Colon (tissue), 2 donors: ENCODE measurements around the gene CD2AP.
"Not testable (repeated sequence)": the region's sequence is repeated elsewhere in the genome, so short reads cannot be mapped to it uniquely, and the experiment has no call there.

Experiments
- FAIRE-seq: peaks from 2 replicates; lab custom pipeline; 2012; peaks lifted over from hg19 to GRCh38; lab: Jason Lieb, UNC
- donor health status: control.
- donor health status: control.

The CD2AP gene

DNA sequence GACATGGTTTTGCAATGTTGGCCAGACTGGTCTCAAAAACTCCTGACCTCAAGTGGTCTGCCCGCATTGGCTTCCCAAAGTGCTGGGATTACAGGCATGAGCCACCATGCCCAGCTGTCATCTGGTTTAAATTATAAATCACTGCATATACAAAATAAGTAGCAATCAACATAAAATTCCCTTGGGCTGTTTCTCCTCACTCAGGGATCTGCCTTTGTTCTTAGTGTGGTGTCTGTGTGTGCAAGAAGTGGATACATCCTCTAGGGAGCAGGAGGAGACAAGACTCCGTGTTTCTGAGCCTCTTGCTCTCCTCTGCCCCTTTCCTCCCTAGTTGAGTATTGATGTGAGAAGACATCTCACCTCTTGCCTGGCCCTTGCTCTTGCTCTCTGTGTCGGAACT lies 155.6 kb downstream of the CD2AP start:
- FAIRE-seq = no peak

DNA sequence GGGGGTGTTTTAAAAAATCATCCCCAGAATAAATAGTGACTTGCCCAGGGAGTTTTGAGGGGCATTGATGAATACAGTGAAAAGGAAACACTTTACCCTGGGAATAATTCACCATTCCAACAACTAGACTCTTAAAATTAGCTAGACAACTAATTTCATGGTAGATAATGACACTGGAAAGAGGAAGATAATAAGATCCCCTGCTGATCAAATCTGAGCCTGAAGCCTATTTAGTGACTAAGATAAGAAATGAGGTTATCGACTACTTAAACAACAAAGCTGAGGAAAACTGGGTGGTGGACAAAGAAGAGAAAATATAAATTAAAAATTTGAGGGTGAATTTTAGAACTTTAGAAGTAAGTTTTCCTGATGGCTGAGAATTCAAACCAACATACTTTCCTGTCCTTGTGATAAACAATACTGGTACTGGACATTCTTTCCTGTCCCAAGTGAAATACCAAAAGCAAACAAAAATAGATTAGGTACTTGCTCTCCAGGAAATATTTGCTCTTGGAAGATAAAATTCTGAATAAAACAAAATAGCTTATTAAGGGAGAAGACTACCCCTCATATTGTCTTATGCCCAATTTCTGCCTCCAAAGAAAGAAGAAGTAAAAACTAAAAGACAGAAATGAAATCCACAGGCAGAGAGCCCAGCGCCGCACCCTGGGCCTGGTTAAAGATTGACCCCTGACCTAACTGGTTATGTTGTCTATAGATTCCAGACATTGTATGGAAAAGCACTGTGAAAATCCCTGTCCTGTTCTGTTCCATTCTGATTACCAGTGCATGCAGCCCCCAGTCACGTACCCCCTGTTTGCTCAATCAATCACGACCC lies 156.8 kb downstream of the CD2AP start:
- FAIRE-seq = no peak

DNA sequence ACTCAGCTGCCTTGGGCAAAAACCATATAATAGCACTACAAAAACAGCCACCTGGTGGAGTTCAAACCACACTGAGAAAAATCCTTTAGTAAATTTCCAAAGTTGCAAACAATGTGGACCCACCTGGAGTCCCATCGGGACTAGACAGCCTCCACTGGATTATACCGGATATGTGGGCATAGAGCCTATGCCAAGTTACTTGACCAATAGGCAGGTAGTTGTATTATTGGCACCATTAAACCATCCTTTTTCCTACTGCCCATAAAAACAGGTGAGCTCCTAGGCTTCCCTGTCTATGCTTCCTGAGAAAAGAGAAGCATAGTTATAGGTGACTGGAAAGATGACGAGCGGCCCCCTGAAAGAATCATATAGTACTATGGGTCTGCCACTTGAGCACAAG lies 169.1 kb downstream of the CD2AP start:
- FAIRE-seq = no peak

DNA sequence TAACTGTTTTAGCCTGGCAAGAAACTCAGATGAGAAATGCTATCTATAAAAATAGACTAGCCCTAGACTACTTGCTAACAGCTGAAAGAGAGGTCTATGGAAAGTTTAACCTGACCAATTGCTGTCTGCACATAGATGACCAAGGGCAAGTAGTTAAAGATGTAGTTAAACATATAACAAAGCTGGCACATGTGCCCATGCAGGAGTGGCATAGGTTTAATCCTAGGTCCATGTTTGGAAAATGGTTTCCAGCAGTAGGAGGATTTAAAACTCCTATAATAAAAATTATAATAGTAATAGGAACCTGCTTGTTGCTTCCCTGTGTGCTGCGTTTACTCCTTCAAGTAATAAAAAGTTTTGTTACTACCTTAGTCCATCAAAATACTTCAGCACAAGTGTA lies 169.6 kb downstream of the CD2AP start:
- no peak for FAIRE-seq

DNA sequence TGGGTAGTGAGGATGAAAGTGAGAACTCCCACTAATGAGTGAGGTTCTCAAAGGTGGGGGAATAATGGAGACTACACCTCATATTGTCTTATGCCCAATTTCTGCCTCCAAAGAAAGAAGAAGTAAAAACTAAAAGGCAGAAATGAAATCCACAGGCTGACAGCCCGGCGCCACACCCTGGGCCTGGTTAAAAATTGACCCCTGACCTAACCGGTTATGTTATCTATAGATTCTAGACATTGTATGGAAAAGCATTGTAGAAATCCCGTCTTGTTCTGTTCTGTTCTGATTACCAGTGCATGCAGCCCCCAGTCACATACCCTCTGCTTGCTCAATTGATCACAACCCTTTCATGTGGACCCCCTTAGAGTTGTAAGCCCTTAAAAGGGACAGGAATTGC lies 170.0 kb downstream of the CD2AP start:
- FAIRE-seq = not testable (repeated sequence)

DNA sequence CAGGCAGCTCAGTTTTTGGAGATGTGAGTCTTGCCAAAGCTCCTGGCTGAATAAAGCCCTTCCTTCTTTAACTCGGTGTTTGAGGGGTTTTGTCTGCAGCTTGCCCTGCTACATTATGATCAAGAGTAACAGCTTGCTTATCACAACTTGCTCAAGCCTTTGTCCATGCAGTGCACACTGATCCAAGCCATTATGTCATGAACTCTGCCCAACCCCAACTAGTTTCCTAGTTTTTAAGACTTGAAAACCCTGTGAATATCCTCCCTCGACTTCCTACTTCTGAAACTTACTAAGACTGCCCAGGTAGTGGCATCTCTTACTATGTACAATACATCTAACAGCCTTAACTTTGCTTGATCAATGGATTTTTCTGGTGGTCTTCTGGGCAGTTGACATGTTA lies 170.4 kb downstream of the CD2AP start:
- no peak for FAIRE-seq

DNA sequence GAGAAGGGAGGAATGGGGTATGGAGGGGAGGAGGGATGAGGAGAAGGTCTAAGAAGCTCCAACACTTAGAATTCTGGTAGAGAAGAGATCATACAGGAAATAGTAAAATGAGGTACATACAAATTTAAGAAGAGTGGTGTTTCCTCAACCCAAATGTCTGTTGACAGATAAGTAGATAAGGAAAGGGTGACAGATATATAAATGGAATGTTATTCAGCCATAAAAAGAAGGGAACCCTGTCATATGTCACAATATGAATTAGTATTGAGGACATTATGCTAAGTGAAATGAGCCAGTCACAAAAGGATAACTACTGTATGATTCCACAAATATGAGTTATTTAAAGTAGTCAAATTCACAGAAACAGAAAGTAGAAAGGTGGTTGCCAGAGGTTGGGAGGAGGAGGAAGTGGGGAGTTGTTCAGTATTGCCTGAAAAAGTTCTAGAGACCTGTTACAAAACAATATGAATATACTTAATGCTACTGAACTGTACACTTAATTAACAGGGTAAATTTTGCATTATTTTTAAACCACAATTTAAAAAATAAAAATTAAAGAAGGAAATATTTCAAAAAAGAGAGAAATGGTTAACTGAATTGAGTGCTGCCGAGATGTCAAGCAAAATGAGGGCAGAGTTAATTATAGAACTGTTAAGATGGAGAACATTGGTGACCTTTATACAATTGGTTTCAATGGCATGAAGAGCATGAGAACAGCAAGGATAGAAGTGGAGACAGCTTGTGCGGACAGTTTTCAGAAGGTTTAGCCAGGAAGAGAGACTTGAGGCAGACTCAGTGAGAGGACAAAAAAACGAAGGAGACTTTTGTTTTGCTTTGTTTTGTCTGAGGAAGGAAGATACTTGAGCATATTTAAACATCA lies 173.2 kb downstream of the CD2AP start:
- FAIRE-seq = no peak

DNA sequence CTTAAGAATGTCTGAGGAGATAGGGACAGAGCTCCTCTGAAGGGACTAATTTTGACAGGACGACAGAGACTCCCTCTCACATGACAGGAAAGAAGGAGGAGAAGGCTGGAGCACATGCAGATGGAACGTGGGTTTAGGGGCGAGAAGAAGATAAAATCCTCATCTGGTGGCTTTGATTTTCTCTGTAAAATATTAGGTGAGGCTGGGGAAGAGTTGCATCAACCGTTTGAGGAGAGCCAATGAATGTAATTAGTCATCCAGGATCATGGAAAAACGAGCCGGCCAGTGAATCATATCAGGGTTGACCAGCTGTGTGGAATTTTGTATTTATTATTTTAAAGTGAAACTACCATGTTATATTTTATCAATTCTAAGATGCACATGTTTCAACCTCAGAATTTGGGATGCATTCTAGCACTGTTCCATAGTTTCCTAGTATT lies 173.9 kb downstream of the CD2AP start:
- FAIRE-seq = no peak

DNA sequence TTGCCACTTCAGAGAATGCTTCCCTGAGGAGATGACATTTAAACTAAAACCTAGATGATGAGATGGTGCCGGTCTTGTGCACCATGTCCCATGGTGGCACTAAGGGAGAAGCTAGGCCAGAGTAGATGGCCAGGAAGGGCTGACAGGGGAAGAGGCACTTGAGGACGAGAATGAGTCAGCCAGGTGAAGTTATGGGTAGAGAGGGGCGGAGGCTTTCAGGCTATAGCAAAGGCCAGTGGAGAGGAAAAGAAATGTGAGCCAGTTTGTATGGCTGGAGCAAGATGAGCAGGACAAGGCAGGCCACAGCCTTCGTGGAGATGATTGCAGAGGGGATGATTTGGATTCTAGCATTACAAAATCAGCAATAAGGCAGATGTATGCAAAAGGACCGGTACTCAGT lies 176.1 kb downstream of the CD2AP start:
- no peak for FAIRE-seq

DNA sequence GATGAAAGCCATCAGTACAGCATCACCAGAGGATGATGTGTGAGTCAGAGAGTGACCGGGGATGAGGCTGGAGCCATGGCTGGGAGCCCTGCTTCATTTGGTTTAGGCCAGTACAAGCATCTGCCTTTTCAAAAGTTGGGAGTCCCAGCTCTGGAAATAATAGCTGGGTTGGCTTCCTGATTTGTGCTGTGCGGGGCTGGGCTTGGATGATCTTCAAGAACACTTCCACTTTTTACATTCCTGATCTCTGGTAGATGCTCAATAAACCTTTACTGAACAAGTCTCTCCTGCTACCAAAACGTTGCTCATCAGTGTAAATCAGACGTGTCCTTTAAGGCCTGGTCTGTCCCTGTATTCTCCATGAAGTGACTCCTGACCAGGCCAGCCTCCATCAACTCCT lies 176.7 kb downstream of the CD2AP start:
- FAIRE-seq = no peak

DNA sequence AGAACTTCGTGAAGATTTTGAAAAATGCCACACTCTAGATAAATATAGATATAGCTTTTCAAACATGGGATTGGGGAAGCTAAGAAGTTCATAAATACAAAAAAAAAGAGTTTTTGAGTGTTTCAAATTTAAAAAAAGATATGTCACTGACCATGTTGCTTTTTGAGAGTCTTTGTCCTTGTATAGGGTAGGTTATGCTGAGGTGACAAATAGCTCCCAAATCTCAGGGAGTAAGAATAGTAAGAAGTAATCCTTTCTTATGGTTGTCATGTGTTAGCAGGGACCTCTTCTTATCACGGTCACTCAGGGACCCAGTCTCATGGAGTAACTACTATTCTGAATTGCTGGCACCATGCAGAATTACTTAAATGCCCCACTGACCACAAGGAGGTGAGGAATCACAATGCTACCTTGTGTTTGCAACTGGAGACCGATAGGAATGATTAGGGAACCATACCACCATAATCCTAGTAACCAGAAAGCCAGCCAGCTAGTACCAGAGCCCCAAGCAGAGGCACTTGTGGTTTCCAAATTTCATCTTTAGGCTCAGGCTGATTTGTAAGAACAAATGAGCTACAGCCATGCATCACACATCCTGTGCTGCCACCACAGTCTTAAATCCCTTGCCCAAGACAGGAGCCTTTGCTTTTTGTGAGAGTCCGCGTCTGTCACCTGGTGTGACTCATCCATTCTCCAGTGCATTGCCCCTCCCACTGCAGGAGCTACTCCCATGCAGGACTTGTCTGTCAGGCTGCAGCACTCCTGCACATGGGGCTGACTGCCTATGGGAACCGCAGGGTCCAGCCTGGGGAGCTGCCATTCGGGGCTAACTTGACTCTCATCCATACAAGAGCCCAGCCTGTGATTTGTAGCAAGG lies 178.4 kb downstream of the CD2AP start:
- FAIRE-seq = no peak

DNA sequence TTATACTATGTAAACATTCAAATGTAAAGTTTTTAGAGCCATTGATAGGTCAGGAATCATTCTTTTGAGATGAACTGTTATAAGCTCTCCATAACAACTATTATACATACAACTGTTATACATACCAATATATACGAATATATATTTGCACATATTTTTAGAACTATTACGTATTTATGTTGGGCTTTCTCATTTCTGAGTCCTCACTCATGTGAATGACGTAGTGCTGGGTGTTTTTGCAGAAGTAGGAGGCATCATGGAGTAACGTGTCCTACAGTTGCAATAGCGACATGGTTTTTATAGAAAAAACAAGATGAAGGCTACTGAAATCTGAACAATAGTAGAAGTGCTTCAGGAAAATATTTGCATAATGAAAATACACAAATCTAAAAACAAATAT lies 184.4 kb downstream of the CD2AP start:
- no peak for FAIRE-seq

DNA sequence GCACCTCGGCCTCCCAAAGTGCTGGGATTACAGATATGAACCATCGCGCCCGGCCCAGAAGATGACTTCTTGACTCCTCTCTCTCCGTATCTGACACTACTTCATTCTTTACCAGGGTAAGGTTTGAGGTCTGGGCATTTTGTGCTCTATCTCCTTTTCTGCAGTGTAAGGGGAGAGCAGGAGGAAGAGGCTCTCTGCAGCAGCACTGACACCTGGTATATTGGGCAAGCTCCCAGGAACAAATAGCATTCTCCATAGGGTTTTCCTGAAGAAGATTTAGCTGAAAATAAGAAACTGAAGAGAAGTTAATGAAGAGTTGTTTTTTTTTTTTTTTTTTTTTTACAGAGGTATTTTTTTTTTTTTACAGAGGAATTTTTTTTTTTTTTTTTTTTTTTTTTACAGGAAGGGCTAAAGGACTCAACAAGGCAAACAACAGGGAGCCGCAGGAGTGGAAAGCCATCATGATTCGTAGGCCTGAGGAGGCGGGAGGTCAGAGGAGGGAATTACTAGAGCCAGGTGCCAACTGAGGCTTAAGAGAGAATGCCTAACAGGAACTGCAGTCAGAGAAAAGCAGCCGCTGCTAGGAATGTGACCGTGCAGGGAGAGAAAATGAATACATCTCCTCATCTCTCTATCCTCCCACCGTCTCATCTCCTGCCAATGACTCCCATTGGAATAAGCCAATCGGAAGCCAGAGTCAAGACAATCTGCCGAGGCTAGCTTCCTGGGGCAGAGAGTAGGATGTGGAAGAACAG lies 186.1 kb downstream of the CD2AP start:
- FAIRE-seq = no peak

DNA sequence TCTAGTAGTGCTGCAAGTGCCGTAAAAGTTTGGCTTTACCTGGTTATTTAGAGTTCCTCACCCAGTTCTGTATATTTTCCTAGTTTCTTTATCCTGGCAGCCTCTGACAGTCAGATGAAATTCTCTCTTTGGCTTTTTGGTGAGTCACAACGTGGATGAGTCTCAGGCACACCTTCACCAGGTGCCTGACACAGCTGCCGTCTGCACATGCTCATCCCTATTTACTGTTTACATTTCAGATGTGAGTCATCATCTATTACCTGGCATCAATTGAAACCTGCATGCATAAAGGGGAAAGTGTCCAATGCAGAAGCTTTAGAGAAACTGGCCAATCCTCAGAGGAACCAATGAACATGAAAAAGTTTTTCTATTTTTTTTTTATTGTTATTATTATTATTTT lies 187.5 kb downstream of the CD2AP start:
- no peak for FAIRE-seq

DNA sequence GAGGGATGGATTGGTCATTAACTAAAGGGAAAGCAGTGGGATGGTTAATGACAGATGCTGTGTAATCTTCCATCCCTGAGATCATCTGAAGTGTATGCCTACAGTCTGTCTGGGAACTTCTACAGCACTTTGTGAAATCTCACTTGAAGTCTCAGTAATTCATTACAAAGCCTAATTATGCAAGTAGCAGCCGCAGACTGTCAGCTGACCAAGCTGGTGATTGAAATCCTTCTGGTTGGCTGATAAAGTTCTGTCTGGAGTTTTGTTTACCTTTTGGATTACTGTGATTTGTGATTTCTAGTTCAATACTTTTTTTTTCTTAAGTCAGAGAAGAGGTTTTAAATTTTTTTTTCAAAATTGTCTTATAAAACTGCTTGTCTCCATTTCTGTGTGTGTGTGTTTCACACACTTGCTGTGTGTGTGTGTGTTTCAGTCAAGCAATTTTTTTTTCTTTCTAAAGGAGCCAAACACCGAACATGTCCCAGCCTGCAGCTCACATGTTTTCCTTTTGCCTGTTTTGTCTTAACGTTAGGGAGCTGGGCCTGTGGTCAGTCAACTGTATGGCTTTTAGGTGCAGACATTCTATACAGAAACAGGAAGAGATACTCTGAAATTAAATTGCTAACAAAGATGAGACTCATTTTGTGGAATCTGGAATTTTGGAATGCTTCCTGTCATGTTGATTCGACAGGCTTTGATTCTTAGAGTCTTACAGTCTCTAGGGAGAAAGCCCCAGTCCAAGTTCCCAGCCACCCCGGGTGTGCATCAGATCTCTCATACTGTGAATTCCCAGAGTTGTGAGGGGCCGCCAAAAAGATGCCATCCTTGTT lies 192.3 kb downstream of the CD2AP start:
- no peak for FAIRE-seq

DNA sequence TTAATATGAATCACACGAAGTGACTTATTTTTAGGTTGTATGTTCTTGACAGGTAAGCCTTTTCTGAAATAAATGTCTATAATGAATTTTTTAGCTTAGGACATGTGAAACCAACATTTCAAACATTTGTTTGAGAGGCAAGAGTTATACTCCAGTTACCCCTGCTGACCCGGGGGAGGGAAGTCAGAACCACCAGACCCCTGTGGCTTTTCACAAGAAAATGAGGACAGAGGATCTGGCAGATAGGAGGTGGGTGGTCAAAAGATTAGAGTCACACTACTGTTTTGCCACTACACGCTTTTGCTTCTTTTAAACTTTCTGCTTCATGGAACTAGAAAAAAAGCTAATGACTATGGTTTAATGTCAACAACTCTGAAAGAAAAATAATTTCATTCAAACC lies 193.3 kb downstream of the CD2AP start:
- FAIRE-seq = no peak

DNA sequence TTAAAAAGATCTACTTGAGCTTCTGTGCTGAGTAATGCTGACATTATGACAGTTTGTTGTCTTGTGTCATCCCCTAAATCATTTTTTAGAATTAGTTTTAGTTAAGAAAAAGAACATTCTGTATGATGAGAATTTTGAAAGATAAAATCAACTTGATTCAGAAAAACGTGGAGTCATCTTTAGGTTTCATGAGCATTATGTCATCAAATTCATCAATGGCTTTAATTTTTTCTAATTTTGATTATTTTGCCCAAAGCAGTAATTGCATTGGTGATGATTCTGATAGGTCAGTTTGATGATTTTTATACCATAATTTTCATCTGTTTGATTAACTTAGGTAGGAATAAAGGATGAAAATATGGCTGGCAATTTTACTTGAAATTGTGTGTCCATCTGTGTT lies 194.2 kb downstream of the CD2AP start:
- no peak for FAIRE-seq

DNA sequence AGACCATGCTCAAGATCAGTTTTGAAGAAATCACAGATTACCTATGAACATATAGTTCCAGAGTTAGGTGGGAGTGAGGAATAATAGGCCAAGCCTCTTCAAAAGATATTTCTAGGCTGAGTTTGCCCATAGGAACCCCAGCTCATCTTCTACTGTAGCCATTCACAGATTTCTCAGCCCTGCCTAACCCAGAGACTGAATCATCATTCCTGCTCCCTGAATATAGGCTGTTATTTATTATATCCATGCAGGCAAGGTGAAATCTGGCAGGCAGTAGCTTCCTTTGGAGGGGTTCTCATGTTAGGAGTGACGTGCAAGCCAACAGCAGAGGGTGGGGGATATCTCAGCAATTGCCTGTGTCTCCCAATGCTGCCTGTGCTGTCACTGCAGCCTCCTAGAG lies 195.2 kb downstream of the CD2AP start:
- no peak for FAIRE-seq

DNA sequence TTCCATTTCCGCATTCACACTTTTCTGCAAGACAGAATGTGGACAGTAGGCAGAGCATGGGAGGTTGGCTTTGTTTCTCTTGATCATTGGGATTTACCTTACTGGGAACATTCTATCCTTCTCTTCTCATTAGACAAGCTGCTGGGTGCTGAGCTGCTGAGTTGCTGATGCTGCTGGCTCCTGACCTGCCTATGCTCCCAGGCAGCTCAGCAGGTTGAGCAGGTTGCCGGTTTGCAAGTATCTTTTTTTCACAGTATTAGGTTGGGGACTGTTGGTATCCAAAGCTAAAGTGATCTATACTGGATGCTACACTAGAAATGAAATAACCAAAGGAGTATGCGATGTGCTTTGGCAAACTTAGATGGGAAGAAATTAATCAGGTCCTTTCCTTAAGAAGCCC lies 197.1 kb downstream of the CD2AP start:
- FAIRE-seq = no peak
